MM.1S (cell line): Measurements from ENCODE around the gene S100A16.

ENCODE experiments used
- EZH2 ChIP-seq: fragments of 300-600 bp; sonication (generic); optimal IDR thresholded peaks from 2 replicates; pipeline ENCODE3; 2017; ENCODE audit warnings: low read depth, mild to moderate bottlenecking, antibody characterized with exemption, low read length, mixed read lengths
- TF ChIP-seq, protein P1 (sequence below): fragments of 300-600 bp; sonication (generic); IDR thresholded peaks from 2 replicates; pipeline ENCODE4 v1.5.1; 2016; ENCODE audit warnings: antibody characterized with exemption, low read length, mixed read lengths

DNA sequence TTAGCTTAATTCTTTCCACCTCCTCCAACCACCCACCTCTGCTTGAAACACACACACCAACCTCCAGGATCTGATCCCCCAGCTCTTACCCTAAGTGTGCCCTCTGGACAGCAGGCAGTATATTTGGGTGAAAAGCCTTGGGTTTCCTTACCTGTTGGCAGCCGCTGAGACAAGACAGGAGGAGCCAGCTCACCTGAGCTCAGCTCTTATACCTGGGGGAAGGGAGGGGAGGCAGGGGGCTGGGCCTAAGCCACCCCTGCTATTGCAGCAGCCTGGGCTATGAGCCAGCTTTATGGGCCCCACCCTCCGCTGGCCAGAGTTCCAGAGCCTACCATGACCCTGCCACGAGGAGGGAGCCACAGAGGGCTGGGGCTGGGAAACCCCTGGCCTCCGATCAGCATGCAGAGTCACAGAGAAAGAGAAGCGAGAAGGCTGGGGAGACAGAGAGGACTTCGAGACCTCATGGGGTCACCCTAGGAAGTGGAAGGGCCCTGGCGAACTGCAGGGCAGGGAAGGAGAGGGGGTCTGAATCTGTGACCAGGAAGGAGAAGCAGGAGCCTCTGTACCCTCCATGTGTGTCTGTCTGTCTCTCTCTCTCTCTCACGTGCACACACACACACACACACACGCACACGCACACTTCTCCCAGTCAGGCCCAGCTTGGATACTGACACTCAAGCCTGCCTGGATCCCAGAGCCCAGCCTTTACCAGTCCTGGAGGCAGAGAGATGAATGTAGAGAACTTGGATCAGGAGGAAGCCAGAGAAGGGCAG lies 3.4 kb upstream of the S100A16 start, which contains the start of gene S100A14:
- TF ChIP-seq, protein P1, sequence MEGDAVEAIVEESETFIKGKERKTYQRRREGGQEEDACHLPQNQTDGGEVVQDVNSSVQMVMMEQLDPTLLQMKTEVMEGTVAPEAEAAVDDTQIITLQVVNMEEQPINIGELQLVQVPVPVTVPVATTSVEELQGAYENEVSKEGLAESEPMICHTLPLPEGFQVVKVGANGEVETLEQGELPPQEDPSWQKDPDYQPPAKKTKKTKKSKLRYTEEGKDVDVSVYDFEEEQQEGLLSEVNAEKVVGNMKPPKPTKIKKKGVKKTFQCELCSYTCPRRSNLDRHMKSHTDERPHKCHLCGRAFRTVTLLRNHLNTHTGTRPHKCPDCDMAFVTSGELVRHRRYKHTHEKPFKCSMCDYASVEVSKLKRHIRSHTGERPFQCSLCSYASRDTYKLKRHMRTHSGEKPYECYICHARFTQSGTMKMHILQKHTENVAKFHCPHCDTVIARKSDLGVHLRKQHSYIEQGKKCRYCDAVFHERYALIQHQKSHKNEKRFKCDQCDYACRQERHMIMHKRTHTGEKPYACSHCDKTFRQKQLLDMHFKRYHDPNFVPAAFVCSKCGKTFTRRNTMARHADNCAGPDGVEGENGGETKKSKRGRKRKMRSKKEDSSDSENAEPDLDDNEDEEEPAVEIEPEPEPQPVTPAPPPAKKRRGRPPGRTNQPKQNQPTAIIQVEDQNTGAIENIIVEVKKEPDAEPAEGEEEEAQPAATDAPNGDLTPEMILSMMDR: no peak
- TF ChIP-seq EZH2: no peak
